ENCODE data around the gene CALN1.

DNA sequence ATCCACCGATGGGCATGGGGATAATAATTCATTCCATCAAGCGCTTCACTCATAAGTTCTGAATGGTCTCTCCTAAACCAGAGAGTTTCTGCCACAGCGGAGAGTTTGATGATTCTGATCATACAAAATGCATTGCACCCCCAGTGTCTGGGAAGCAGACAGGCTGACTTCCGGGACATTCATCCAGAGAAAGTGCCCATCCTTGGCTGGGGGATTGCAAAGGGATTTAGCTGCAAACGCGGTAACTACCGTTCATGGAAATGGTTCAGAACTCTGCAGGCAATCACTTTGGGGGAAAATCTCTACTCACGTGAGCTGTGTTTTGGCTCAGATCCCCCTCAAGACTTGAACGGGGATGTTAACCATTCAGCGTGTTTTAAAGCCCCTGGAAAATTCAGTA lies 33.4 kb upstream of the CALN1 start:
- TF ChIP-seq, protein P1, sequence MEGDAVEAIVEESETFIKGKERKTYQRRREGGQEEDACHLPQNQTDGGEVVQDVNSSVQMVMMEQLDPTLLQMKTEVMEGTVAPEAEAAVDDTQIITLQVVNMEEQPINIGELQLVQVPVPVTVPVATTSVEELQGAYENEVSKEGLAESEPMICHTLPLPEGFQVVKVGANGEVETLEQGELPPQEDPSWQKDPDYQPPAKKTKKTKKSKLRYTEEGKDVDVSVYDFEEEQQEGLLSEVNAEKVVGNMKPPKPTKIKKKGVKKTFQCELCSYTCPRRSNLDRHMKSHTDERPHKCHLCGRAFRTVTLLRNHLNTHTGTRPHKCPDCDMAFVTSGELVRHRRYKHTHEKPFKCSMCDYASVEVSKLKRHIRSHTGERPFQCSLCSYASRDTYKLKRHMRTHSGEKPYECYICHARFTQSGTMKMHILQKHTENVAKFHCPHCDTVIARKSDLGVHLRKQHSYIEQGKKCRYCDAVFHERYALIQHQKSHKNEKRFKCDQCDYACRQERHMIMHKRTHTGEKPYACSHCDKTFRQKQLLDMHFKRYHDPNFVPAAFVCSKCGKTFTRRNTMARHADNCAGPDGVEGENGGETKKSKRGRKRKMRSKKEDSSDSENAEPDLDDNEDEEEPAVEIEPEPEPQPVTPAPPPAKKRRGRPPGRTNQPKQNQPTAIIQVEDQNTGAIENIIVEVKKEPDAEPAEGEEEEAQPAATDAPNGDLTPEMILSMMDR (IDR thresholded peaks at IDR 0.05; ENCODE audit: low read depth, low read length, missing input control) = no peak
- TF ChIP-seq FOXA1 (IDR thresholded peaks at IDR 0.05) = no peak
- no peak for TF ChIP-seq SP1 (IDR thresholded peaks at IDR 0.05)
- TF ChIP-seq, protein P2, sequence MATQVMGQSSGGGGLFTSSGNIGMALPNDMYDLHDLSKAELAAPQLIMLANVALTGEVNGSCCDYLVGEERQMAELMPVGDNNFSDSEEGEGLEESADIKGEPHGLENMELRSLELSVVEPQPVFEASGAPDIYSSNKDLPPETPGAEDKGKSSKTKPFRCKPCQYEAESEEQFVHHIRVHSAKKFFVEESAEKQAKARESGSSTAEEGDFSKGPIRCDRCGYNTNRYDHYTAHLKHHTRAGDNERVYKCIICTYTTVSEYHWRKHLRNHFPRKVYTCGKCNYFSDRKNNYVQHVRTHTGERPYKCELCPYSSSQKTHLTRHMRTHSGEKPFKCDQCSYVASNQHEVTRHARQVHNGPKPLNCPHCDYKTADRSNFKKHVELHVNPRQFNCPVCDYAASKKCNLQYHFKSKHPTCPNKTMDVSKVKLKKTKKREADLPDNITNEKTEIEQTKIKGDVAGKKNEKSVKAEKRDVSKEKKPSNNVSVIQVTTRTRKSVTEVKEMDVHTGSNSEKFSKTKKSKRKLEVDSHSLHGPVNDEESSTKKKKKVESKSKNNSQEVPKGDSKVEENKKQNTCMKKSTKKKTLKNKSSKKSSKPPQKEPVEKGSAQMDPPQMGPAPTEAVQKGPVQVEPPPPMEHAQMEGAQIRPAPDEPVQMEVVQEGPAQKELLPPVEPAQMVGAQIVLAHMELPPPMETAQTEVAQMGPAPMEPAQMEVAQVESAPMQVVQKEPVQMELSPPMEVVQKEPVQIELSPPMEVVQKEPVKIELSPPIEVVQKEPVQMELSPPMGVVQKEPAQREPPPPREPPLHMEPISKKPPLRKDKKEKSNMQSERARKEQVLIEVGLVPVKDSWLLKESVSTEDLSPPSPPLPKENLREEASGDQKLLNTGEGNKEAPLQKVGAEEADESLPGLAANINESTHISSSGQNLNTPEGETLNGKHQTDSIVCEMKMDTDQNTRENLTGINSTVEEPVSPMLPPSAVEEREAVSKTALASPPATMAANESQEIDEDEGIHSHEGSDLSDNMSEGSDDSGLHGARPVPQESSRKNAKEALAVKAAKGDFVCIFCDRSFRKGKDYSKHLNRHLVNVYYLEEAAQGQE (IDR thresholded peaks at IDR 0.05) = no peak
- no peak for TF ChIP-seq JUND (IDR thresholded peaks at IDR 0.05)
- TF ChIP-seq, protein P3, sequence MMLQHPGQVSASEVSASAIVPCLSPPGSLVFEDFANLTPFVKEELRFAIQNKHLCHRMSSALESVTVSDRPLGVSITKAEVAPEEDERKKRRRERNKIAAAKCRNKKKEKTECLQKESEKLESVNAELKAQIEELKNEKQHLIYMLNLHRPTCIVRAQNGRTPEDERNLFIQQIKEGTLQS (IDR thresholded peaks at IDR 0.05) = no peak
- TF ChIP-seq TAF1 (conservative IDR thresholded peaks at IDR 0.05) = no peak

Measured in liver (tissue), 3 donors.